Stimulated activated CD4-positive, alpha-beta T cell treated with anti-CD3 and anti-CD28 coated beads, Interleukin-4, amount 100 ng/mL, for 1 hour (primary cell): ENCODE measurements around the gene LRFN4.

Experiments
- DNase-seq: peaks from one replicate; pipeline ENCODE4 v3.0.0-alpha.2; 2020

Gene LRFN4

GRCh38 chr11:66894141-66894540, 37.3 kb downstream of the LRFN4 start:
- no peak for DNase-seq

GRCh38 chr11:66901964-66902390, 45.1 kb downstream of the LRFN4 start:
- DNase-seq = no peak

- no peak for DNase-seq
Measured at GRCh38 chr11:66902486-66903177, 45.8 kb downstream of the LRFN4 start.

GRCh38 chr11:66904055-66904454, 47.2 kb downstream of the LRFN4 start:
- DNase-seq = no peak

GRCh38 chr11:66904561-66904960, 47.7 kb downstream of the LRFN4 start:
- DNase-seq = no peak

- DNase-seq = no peak
Measured at GRCh38 chr11:66904981-66905521, 48.2 kb downstream of the LRFN4 start.

- no peak for DNase-seq
Measured at GRCh38 chr11:66905631-66906030, 48.8 kb downstream of the LRFN4 start.

GRCh38 chr11:66906061-66906733, 49.3 kb downstream of the LRFN4 start:
- no peak for DNase-seq

- DNase-seq = no peak
Measured at GRCh38 chr11:66907751-66908630, 51.1 kb downstream of the LRFN4 start.

- DNase-seq = no peak
Measured at GRCh38 chr11:66909181-66909580, 52.3 kb downstream of the LRFN4 start.

- no peak for DNase-seq
Measured at GRCh38 chr11:66910016-66910415, 53.2 kb downstream of the LRFN4 start.
